AG10803 (cell line): ENCODE results near the gene UBB.

Experiments used
- DNase-seq: peaks from one replicate; pipeline ENCODE4 v3.0.0; 2010; ENCODE audit warnings: low read depth
- H3K4me3 ChIP-seq: 2 replicates; pipeline ENCODE4 v1.5.1; 2011; ENCODE audit warnings: mild to moderate bottlenecking, low read length, control low read depth
- TF ChIP-seq, protein P1 (sequence below): conservative IDR thresholded peaks from 2 replicates; pipeline ENCODE4 v1.5.1; 2011; ENCODE audit warnings: mild to moderate bottlenecking, low read length, control low read depth, inconsistent platforms

The UBB gene

DNA sequence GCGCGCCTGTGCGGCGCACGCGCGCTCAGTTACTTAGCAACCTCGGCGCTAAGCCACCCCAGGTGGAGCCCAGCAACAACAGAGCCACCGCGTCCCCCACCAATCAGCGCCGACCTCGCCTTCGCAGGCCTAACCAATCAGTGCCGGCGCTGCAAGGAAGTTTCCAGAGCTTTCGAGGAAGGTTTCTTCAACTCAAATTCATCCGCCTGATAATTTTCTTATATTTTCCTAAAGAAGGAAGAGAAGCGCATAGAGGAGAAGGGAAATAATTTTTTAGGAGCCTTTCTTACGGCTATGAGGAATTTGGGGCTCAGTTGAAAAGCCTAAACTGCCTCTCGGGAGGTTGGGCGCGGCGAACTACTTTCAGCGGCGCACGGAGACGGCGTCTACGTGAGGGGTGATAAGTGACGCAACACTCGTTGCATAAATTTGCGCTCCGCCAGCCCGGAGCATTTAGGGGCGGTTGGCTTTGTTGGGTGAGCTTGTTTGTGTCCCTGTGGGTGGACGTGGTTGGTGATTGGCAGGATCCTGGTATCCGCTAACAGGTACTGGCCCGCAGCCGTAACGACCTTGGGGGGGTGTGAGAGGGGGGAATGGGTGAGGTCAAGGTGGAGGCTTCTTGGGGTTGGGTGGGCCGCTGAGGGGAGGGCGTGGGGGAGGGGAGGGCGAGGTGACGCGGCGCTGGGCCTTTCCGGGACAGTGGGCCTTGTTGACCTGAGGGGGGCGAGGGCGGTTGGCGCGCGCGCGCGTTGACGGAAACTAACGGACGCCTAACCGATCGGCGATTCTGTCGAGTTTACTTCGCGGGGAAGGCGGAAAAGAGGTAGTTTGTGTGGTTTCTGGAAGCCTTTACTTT, at the start of gene UBB:
Gene UBB, plus strand, starts transcription at position 452 of the 856 bp plus-strand sequence. CDS start 817 bp downstream, outside the sequence.
- TF ChIP-seq, protein P1, sequence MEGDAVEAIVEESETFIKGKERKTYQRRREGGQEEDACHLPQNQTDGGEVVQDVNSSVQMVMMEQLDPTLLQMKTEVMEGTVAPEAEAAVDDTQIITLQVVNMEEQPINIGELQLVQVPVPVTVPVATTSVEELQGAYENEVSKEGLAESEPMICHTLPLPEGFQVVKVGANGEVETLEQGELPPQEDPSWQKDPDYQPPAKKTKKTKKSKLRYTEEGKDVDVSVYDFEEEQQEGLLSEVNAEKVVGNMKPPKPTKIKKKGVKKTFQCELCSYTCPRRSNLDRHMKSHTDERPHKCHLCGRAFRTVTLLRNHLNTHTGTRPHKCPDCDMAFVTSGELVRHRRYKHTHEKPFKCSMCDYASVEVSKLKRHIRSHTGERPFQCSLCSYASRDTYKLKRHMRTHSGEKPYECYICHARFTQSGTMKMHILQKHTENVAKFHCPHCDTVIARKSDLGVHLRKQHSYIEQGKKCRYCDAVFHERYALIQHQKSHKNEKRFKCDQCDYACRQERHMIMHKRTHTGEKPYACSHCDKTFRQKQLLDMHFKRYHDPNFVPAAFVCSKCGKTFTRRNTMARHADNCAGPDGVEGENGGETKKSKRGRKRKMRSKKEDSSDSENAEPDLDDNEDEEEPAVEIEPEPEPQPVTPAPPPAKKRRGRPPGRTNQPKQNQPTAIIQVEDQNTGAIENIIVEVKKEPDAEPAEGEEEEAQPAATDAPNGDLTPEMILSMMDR, result no peak
- peak within 1 kb of the TSS; percentile 87 for H3K4me3 ChIP-seq
- peak; percentile 99 for DNase-seq

DNA sequence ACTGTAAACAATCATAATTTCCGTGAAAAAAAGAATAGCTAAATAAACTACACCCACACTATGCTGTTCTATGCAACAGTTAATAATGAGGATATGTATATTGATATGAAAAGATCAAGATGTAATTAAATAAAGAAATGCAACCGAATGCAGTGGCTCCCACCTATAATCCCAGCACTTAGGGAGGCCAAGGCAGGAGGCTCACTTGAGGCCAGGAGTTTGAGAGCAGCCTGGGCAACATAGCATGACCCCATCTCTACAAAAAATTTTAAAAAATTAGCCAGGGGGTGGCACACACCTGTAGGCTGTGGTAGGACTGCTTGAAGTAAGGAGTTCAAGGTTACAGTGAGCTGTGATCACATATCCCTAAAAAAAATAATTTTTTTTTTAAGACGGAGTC, 42.5 kb upstream of the UBB start:
- no peak for DNase-seq
- TF ChIP-seq, protein P1, result no peak
- no peak overlapping the region for H3K4me3 ChIP-seq

DNA sequence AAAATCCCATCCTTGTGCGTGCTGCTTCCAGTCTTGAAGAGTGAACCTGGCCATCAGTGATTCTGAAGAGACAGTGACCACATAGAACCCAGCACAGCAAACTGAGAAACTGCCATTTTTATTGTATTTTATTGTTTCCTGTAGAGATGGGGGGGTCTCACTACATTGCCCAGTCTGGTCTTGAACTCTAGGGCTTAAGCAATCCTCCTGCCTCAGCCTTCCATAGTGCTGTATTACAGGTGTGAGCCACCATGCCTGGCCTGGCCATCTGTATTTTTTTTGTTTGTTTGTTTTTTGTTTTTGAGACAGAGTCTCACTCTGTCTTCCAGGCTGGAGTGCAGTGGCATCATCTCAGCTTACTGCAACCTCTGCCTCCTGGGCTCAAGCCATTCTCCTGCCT, 41.5 kb upstream of the UBB start:
- no peak for DNase-seq
- TF ChIP-seq, protein P1, result no peak

DNA sequence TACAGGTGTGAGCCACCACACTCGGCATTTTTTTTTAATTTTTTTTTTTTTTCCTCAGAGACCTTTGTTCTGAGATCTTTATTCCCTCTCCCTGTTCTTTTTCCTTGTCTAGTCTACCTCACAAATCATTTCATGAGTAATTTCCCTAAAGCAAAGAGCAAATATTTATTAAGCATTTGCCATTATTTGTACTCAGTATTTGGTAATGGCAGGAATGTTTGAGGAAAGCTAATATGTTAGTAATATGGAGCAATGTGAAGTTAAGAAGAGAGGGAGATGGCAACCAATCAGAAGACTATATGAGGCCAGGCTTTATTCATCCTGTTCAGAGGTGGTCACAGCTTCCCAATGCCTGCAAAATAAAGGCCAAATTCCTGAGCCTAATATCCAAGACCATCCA, 40.9 kb upstream of the UBB start:
- TF ChIP-seq, protein P1, result no peak
- H3K4me3 ChIP-seq, result no peak overlapping the region
- DNase-seq, result no peak

More for the DNA sequence above, 41.5 kb upstream of the UBB start:
- no peak overlapping the region for H3K4me3 ChIP-seq

DNA sequence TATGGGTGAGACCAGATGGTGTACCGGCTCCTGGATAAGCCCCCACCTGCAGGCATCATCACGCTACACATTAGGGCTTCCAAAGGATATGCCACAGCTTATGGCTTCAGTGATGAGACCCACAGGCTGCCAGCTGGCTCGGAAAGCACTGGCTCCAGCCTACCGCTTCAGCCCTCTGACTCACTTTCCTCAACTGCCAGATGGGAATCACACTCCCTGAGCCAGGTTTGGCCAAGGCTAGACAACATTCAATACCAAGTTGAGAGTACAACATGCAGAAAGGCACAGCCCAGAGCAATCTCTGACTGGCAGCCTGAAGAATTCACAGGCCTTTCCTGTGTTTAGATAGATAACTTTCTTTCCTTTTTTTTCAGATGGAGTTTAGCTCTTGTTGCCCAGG, 37.9 kb upstream of the UBB start:
- peak; percentile 57 for DNase-seq
- TF ChIP-seq, protein P1, result no peak

DNA sequence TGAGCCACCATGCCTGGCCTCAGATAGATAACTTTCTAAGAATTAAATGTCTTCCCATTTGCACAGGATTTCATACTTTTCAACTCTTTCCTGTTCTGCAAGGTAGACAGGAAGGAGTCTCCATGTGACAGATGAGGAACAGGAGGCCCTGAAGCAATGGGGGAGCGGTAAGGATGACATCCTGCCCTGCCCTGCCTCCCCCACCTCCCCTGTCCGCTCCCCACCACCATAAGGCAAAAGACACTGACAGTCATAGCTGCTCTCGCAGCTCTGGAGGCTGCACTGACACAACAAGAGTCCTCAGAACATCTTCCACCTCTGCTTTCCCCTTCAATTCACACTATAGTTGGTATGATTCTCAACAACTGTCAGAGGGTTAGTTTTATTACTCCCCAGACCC, 37.3 kb upstream of the UBB start:
- DNase-seq, result no peak
- TF ChIP-seq, protein P1, result no peak
- no peak overlapping the region for H3K4me3 ChIP-seq

More for the DNA sequence above, 37.9 kb upstream of the UBB start:
- no peak overlapping the region for H3K4me3 ChIP-seq

DNA sequence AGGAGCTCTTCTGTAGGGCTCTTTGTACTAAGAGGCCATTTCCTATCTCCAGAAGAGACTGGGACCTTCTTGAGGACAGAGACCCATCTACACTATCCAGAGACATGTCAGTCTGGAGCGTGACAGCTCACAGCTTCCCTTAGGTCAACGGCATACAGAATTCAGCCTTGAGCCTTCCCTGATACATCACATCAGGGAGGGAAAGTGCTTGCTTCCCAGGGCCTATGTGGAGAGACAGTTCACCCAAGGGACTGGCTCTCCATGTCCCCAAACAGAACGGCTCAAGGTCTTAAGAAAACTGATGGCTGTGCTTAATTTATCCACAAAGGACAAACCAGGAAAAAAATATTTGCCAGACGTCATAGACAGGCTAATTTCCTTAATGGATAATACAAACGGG, 35.3 kb upstream of the UBB start:
- DNase-seq, result no peak
- no peak overlapping the region for H3K4me3 ChIP-seq
- TF ChIP-seq, protein P1, result no peak
